ENCODE results near the gene CLTCL1.

GRCh38 chr22:19213001-19213400, 78.5 kb downstream of the CLTCL1 start:
- TF ChIP-seq CTCF (IDR thresholded peaks at IDR 0.05) (no peak), EZH2 (IDR thresholded peaks at IDR 0.05; ENCODE audit: borderline replicate concordance, insufficient read depth, low read depth, low read length, poor library complexity, severe bottlenecking) (no peak)

All from B cell (primary cell).